Hepatocyte (in vitro differentiated cells): ENCODE measurements around the gene NANP.

Experiments
- EZH2 ChIP-seq: fragments of 200-600 bp; sonication (generic); IDR thresholded peaks from 2 replicates; pipeline ENCODE4 v1.6.1; 2016; ENCODE audit warnings: antibody characterized with exemption, mild to moderate bottlenecking, borderline replicate concordance
- EZH2phosphoT487 ChIP-seq: fragments of 200-600 bp; sonication (generic); IDR thresholded peaks from one replicate; pipeline ENCODE4 v1.6.1; 2018; ENCODE audit warnings: antibody characterized with exemption, mild to moderate bottlenecking, low read depth, moderate library complexity; ENCODE audit not compliant: unreplicated experiment, severe bottlenecking
- TF ChIP-seq, protein P1 (sequence below): fragments of 200-600 bp; sonication (generic); IDR thresholded peaks from 2 replicates; pipeline ENCODE4 v1.5.1; 2016; ENCODE audit warnings: antibody characterized with exemption, mild to moderate bottlenecking; ENCODE audit not compliant: poor library complexity

DNA sequence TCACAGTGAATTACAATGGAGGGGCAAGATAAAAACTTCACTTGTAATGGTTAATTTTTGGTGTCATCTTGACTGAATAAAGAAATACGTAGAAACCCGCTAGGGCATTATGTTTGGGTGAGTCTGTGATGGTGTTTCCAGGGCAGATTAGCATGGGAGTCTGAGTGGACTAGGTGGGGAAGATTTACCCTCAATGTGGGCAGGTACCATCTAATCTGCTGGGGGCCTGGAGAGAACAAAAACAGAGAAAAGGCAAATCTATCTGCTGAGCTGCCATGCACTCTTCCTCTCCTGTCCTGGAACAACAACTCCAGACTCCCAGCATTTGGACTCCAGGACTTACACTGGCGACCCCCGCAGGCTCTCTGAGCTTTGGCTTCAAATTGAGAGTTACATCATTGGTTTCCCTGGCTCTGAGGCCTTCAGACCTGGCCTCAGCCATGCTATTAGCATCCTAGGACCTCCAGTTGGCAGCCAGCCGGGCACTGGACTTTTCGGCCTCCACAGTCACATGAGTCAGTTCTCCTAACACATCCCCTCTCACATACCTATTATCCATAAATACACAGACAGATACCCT, 58.1 kb downstream of the NANP start:
- TF ChIP-seq, protein P1, sequence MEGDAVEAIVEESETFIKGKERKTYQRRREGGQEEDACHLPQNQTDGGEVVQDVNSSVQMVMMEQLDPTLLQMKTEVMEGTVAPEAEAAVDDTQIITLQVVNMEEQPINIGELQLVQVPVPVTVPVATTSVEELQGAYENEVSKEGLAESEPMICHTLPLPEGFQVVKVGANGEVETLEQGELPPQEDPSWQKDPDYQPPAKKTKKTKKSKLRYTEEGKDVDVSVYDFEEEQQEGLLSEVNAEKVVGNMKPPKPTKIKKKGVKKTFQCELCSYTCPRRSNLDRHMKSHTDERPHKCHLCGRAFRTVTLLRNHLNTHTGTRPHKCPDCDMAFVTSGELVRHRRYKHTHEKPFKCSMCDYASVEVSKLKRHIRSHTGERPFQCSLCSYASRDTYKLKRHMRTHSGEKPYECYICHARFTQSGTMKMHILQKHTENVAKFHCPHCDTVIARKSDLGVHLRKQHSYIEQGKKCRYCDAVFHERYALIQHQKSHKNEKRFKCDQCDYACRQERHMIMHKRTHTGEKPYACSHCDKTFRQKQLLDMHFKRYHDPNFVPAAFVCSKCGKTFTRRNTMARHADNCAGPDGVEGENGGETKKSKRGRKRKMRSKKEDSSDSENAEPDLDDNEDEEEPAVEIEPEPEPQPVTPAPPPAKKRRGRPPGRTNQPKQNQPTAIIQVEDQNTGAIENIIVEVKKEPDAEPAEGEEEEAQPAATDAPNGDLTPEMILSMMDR: no peak
- TF ChIP-seq EZH2phosphoT487 (no peak), EZH2 (no peak)
